Measurements from ENCODE around the gene OGN. TPM values are rescaled to one million over a fixed set of nuclear protein-coding genes. Genes with fewer than 3 reads are reported as not detected.

Gene OGN
- polyA plus RNA-seq, 4 donors, result 30.2 to 902 (median 133) TPM

GRCh38 chr9:92406477-92406876 lies 2.1 kb upstream of the OGN start:
- DNase-seq (ENCODE audit: low read depth in 4 of 4, low spot score in 3 of 4), result no peak

GRCh38 chr9:92405818-92406217 lies 1.4 kb upstream of the OGN start:
- DNase-seq (ENCODE audit: low read depth in 4 of 4, low spot score in 3 of 4), result no peak

- DNase-seq (ENCODE audit: low read depth in 4 of 4, low spot score in 3 of 4), result no peak
These were observed 1.3 kb downstream of the OGN start for GRCh38 chr9:92402826-92403745.

GRCh38 chr9:92402360-92402759 lies 2.0 kb downstream of the OGN start:
- no peak for DNase-seq (ENCODE audit: low read depth in 4 of 4, low spot score in 3 of 4)

- no peak for DNase-seq (ENCODE audit: low read depth in 4 of 4, low spot score in 3 of 4)
These were observed 6.5 kb downstream of the OGN start for GRCh38 chr9:92397853-92398252.

- DNase-seq (ENCODE audit: low read depth in 4 of 4, low spot score in 3 of 4), result no peak
These were observed 8.8 kb downstream of the OGN start for GRCh38 chr9:92395617-92396016.

- no peak for DNase-seq (ENCODE audit: low read depth in 4 of 4, low spot score in 3 of 4)
These were observed 10.7 kb downstream of the OGN start for GRCh38 chr9:92393686-92394085.

- DNase-seq (ENCODE audit: low read depth in 4 of 4, low spot score in 3 of 4), result no peak
These were observed 11.7 kb downstream of the OGN start for GRCh38 chr9:92392690-92393089.

GRCh38 chr9:92385953-92386352 lies 18.4 kb downstream of the OGN start:
- no peak for DNase-seq (ENCODE audit: low read depth in 4 of 4, low spot score in 3 of 4)

GRCh38 chr9:92385477-92385876 lies 18.9 kb downstream of the OGN start:
- no peak for DNase-seq (ENCODE audit: low read depth in 4 of 4, low spot score in 3 of 4)

GRCh38 chr9:92385001-92385400 lies 19.4 kb downstream of the OGN start:
- DNase-seq (ENCODE audit: low read depth in 4 of 4, low spot score in 3 of 4), result no peak

GRCh38 chr9:92384375-92384774 lies 20.0 kb downstream of the OGN start:
- DNase-seq (ENCODE audit: low read depth in 4 of 4, low spot score in 3 of 4), result no peak

- DNase-seq (ENCODE audit: low read depth in 4 of 4, low spot score in 3 of 4), result no peak
These were observed 22.6 kb downstream of the OGN start for GRCh38 chr9:92381775-92382174.

GRCh38 chr9:92380603-92381002 lies 23.8 kb downstream of the OGN start:
- no peak for DNase-seq (ENCODE audit: low read depth in 4 of 4, low spot score in 3 of 4)

- DNase-seq (ENCODE audit: low read depth in 4 of 4, low spot score in 3 of 4), result no peak
These were observed 25.4 kb downstream of the OGN start for GRCh38 chr9:92378865-92379560.

- no peak for DNase-seq (ENCODE audit: low read depth in 4 of 4, low spot score in 3 of 4)
These were observed 26.5 kb downstream of the OGN start for GRCh38 chr9:92377876-92378275.

- DNase-seq (ENCODE audit: low read depth in 4 of 4, low spot score in 3 of 4), result no peak
These were observed 31.2 kb downstream of the OGN start for GRCh38 chr9:92373167-92373566.

GRCh38 chr9:92369075-92369474 lies 35.3 kb downstream of the OGN start:
- DNase-seq (ENCODE audit: low read depth in 4 of 4, low spot score in 3 of 4), result no peak

GRCh38 chr9:92360083-92360482 lies 44.3 kb downstream of the OGN start:
- no peak for DNase-seq (ENCODE audit: low read depth in 4 of 4, low spot score in 3 of 4)

- no peak for DNase-seq (ENCODE audit: low read depth in 4 of 4, low spot score in 3 of 4)
These were observed 44.9 kb downstream of the OGN start for GRCh38 chr9:92359394-92359995.

GRCh38 chr9:92353051-92353450 lies 51.3 kb downstream of the OGN start:
- no peak for DNase-seq (ENCODE audit: low read depth in 4 of 4, low spot score in 3 of 4)

GRCh38 chr9:92350740-92351133 lies 53.6 kb downstream of the OGN start:
- DNase-seq (ENCODE audit: low read depth in 4 of 4, low spot score in 3 of 4), result no peak

All from left renal pelvis (tissue), 4 donors.